HG02870 (cell line): ENCODE results near the gene ALDH8A1.
"Not testable (repeated sequence)": the region's sequence is repeated elsewhere in the genome, so short reads cannot be mapped to it uniquely, and the experiment has no call there.

Experiments
- ATAC-seq: cut with Tn5 transposase; IDR thresholded peaks from one replicate; pipeline ENCODE4 v1.9.1; 2021; ENCODE audit warnings: mild to moderate bottlenecking, moderate library complexity; ENCODE audit not compliant: unreplicated experiment

Gene ALDH8A1

GRCh38 chr6:134911547-134911946 is 38.4 kb downstream of the ALDH8A1 start:
- ATAC-seq, result no peak

GRCh38 chr6:134910593-134910935 is 39.3 kb downstream of the ALDH8A1 start:
- no peak for ATAC-seq

GRCh38 chr6:134909701-134910592 is 40.0 kb downstream of the ALDH8A1 start:
- ATAC-seq, result no peak

GRCh38 chr6:134908906-134909516 is 40.9 kb downstream of the ALDH8A1 start:
- no peak for ATAC-seq

- not testable (repeated sequence) for ATAC-seq
Observed at GRCh38 chr6:134904731-134905130, 45.2 kb downstream of the ALDH8A1 start.

GRCh38 chr6:134903448-134903847 is 46.5 kb downstream of the ALDH8A1 start:
- ATAC-seq, result no peak

- no peak for ATAC-seq
Observed at GRCh38 chr6:134902936-134903335, 47.0 kb downstream of the ALDH8A1 start.

- ATAC-seq, result no peak
Observed at GRCh38 chr6:134902074-134902861, 47.6 kb downstream of the ALDH8A1 start.

- ATAC-seq, result no peak
Observed at GRCh38 chr6:134898575-134898974, 51.3 kb downstream of the ALDH8A1 start.

GRCh38 chr6:134898166-134898565 is 51.7 kb downstream of the ALDH8A1 start:
- not testable (repeated sequence) for ATAC-seq

GRCh38 chr6:134896910-134897309 is 53.0 kb downstream of the ALDH8A1 start:
- no peak for ATAC-seq

GRCh38 chr6:134894800-134895199 is 55.1 kb downstream of the ALDH8A1 start:
- ATAC-seq, result no peak

GRCh38 chr6:134892362-134892761 is 57.5 kb downstream of the ALDH8A1 start:
- ATAC-seq, result no peak

GRCh38 chr6:134891633-134892032 is 58.3 kb downstream of the ALDH8A1 start:
- ATAC-seq, result no peak

- ATAC-seq, result no peak
Observed at GRCh38 chr6:134888316-134888715, 61.6 kb downstream of the ALDH8A1 start.

- no peak for ATAC-seq
Observed at GRCh38 chr6:134884752-134885151, 65.1 kb downstream of the ALDH8A1 start.

GRCh38 chr6:134883314-134883713 is 66.6 kb downstream of the ALDH8A1 start:
- ATAC-seq, result no peak

GRCh38 chr6:134882426-134883038 is 67.4 kb downstream of the ALDH8A1 start:
- peak; percentile 67 for ATAC-seq

GRCh38 chr6:134880487-134881190 is 69.3 kb downstream of the ALDH8A1 start:
- ATAC-seq, result no peak

- ATAC-seq, result no peak
Observed at GRCh38 chr6:134878136-134878535, 71.8 kb downstream of the ALDH8A1 start.
